GM23248 (cell line): ENCODE results near the gene KLHDC3. TPM values are rescaled to one million over a fixed set of nuclear protein-coding genes. Genes with fewer than 3 reads are reported as not detected.

Source experiments
- DNase-seq: peaks from one replicate; pipeline ENCODE4 v3.0.0-alpha.2; 2015
- H2AFZ ChIP-seq: fragments of 200-600 bp; sonication (generic); 2 replicates; pipeline ENCODE4 v1.6.1; 2016; ENCODE audit warnings: antibody characterized with exemption
- H3F3A ChIP-seq: fragments of 200-600 bp; sonication (generic); 2 replicates; pipeline ENCODE4 v1.6.1; 2016; ENCODE audit warnings: mild to moderate bottlenecking, antibody characterized with exemption, mixed run types; ENCODE audit not compliant: insufficient read depth
- H3K27ac ChIP-seq: fragments of 200-600 bp; sonication (generic); 2 replicates; pipeline ENCODE4 v1.5.1; 2016; ENCODE audit warnings: mild to moderate bottlenecking
- H3K27me3 ChIP-seq: fragments of 200-600 bp; sonication (generic); replicated peaks from 2 replicates; pipeline ENCODE4 v1.6.1; 2016; ENCODE audit warnings: mild to moderate bottlenecking; ENCODE audit not compliant: insufficient read depth
- H3K36me3 ChIP-seq: fragments of 200-600 bp; sonication (generic); 2 replicates; pipeline ENCODE4 v1.6.1; 2016; ENCODE audit warnings: low read depth, mild to moderate bottlenecking
- H3K4me1 ChIP-seq: fragments of 200-600 bp; sonication (generic); 2 replicates; pipeline ENCODE4 v1.6.1; 2016; ENCODE audit warnings: mild to moderate bottlenecking; ENCODE audit not compliant: insufficient read depth
- H3K4me2 ChIP-seq: fragments of 200-600 bp; sonication (generic); one replicate; pipeline ENCODE4 v1.6.1; 2016; ENCODE audit warnings: mild to moderate bottlenecking; ENCODE audit not compliant: unreplicated experiment
- H3K4me3 ChIP-seq: fragments of 200-600 bp; sonication (generic); 2 replicates; pipeline ENCODE4 v1.5.1; 2016; ENCODE audit warnings: mild to moderate bottlenecking
- H3K79me2 ChIP-seq: fragments of 200-600 bp; sonication (generic); 2 replicates; pipeline ENCODE4 v1.6.1; 2016; ENCODE audit warnings: mild to moderate bottlenecking; ENCODE audit not compliant: insufficient read depth
- H3K9ac ChIP-seq: fragments of 200-600 bp; sonication (generic); 2 replicates; pipeline ENCODE4 v1.6.1; 2016; ENCODE audit warnings: mild to moderate bottlenecking
- H3K9me2 ChIP-seq: fragments of 200-600 bp; sonication (generic); 2 replicates; pipeline ENCODE4 v1.6.1; 2016; ENCODE audit warnings: mixed run types, mild to moderate bottlenecking, moderate library complexity; ENCODE audit not compliant: insufficient read depth
- H3K9me3 ChIP-seq: fragments of 200-600 bp; sonication (generic); one replicate; pipeline ENCODE4 v1.6.1; 2017; ENCODE audit warnings: low read depth
- H4K20me1 ChIP-seq: fragments of 200-600 bp; sonication (generic); 2 replicates; pipeline ENCODE4 v1.6.0; 2016; ENCODE audit not compliant: insufficient read depth
- EZH2 ChIP-seq: fragments of 200-600 bp; sonication (generic); IDR thresholded peaks from 2 replicates; pipeline ENCODE4 v1.6.1; 2018; ENCODE audit warnings: antibody characterized with exemption, mild to moderate bottlenecking; ENCODE audit not compliant: insufficient read depth, poor library complexity, severe bottlenecking
- EZH2phosphoT487 ChIP-seq: fragments of 200-600 bp; sonication (generic); IDR thresholded peaks from 2 replicates; pipeline ENCODE4 v1.6.1; 2018; ENCODE audit warnings: antibody characterized with exemption, moderate library complexity, mild to moderate bottlenecking, low read depth; ENCODE audit not compliant: insufficient read depth
- WGBS, 2 experiments: methylation state at CpG; one replicate each; pipeline ENCODE4 v1.1.6; 2015 to 2017; ENCODE audit warnings: low lambda C conversion rate in 2 of 2, low coverage in 1 of 2; ENCODE audit errors: missing lambda C conversion rate in 2 of 2; 5-methylcytosine and 5-hydroxymethylcytosine counted together
- in situ Hi-C: fragments of 300-500 bp; cut with MboI; formaldehyde crosslinking; loops from 2 replicates; pipeline ENCODE4 v1.15.0; 2020
- polyA plus RNA-seq: library from polyadenylated mRNA; unstranded; fragments of >200 nt; fragmentation: Nextera tagmentation; extraction: Ambion mirVana; gene quantifications from 2 replicates; pipeline ENCODE4 v1.2.1, GENCODE V29; 2016
- total RNA-seq: library from RNA; depleted of rRNA; stranded (reverse); fragments of >200 nt; shearing (Covaris generic); gene quantifications from 2 replicates; pipeline ENCODE4 v1.2.3, GENCODE V29; 2014

KLHDC3 gene
- total and polyA plus RNA-seq, 2 experiments from 2014 or later, result 94.3 to 129 TPM

GRCh38 chr6:43012364-43012763 is 1.7 kb upstream of the KLHDC3 start:
- peaks cover 4% of the 10 kb centered on the region; the same call in 1 of the 2 replicates for H3K36me3 ChIP-seq

GRCh38 chr6:43013097-43013842 is 779 bp upstream of the KLHDC3 start:
- peak; percentile 57 for DNase-seq
- peak overlapping the region; percentile 90 for H2AFZ ChIP-seq
- H3K9ac ChIP-seq, result peak overlapping the region; percentile 88
- peak overlapping the region; percentile 94 for H3K4me2 ChIP-seq
- no peaks in the 10 kb centered on the region for H3K9me3 ChIP-seq
- no peaks in the 10 kb centered on the region for H3K27me3 ChIP-seq
- TF ChIP-seq EZH2 (no peak), EZH2phosphoT487 (no peak)
- peak overlapping the region; percentile 61 for H3K27ac ChIP-seq
- peaks cover 32% of the 10 kb centered on the region for H3K4me1 ChIP-seq
- 4 to 7% methylated on average over 8 to 25 of the region's 25 CpGs for WGBS, 2 experiments
- H3F3A ChIP-seq, result 0 out of 2 replicates have a peak, but pooled peaks cover 23% of the 10 kb centered on the region
- H4K20me1 ChIP-seq, result no peaks in the 10 kb centered on the region; the same call in 1 of the 2 replicates
- peak overlapping the region; percentile 90 for H3K4me3 ChIP-seq
- H3K36me3 ChIP-seq, result peaks cover 10% of the 10 kb centered on the region; the same call in 1 of the 2 replicates
- no peaks in the 10 kb centered on the region for H3K9me2 ChIP-seq
- H3K79me2 ChIP-seq, result peaks cover 73% of the 10 kb centered on the region
- in situ Hi-C loops, result no loop called here

More at GRCh38 chr6:43012364-43012763, 1.7 kb upstream of the KLHDC3 start:
- Histone ChIP-seq H3K9me2 (no peaks in the 10 kb centered on the region), H3K4me3 (peak overlapping the region; percentile 90), H3K4me2 (peak overlapping the region; percentile 94), H2AFZ (no peak overlapping the region), H3K27me3 (no peaks in the 10 kb centered on the region), H3K9ac (peak overlapping the region; percentile 88), H4K20me1 (no peaks in the 10 kb centered on the region; the same call in 1 of the 2 replicates), H3K4me1 (peaks cover 32% of the 10 kb centered on the region), H3F3A (0 out of 2 replicates have a peak, but pooled peaks cover 14% of the 10 kb centered on the region), H3K9me3 (no peaks in the 10 kb centered on the region), H3K79me2 (peaks cover 63% of the 10 kb centered on the region), H3K27ac (peak overlapping the region; percentile 61)
- 59 to 66% methylated on average over 6 of the region's 6 CpGs for WGBS, 2 experiments
- TF ChIP-seq EZH2 (no peak), EZH2phosphoT487 (no peak)
- no peak for DNase-seq
- in situ Hi-C loops, result no loop called here

- peak overlapping the region; percentile 90 for H3K4me3 ChIP-seq
- in situ Hi-C loops, result no loop called here
- H3K4me2 ChIP-seq, result peak overlapping the region; percentile 86
- peaks cover 22% of the 10 kb centered on the region; the same call in 1 of the 2 replicates for H3K36me3 ChIP-seq
- H4K20me1 ChIP-seq, result no peaks in the 10 kb centered on the region; the same call in 1 of the 2 replicates
- H3K9me2 ChIP-seq, result no peaks in the 10 kb centered on the region
- peak overlapping the region; percentile 76 for H3K27ac ChIP-seq
- no peaks in the 10 kb centered on the region for H3K27me3 ChIP-seq
- peak overlapping the region; percentile 97 for H3K9ac ChIP-seq
- DNase-seq, result peak; percentile 81
- H3K9me3 ChIP-seq, result no peaks in the 10 kb centered on the region
- peaks cover 34% of the 10 kb centered on the region for H3F3A ChIP-seq
- H2AFZ ChIP-seq, result peak overlapping the region; percentile 29; the same call in 1 of the 2 replicates
- TF ChIP-seq EZH2 (no peak), EZH2phosphoT487 (no peak)
- H3K79me2 ChIP-seq, result peaks cover 85% of the 10 kb centered on the region
- H3K4me1 ChIP-seq, result peaks cover 32% of the 10 kb centered on the region
- WGBS, 2 experiments, result 0% methylated on average over 6 to 7 of the region's 7 CpGs
These were observed 423 bp downstream of the KLHDC3 start for GRCh38 chr6:43014434-43014909.

- Histone ChIP-seq H3K9me3 (no peaks in the 10 kb centered on the region), H4K20me1 (no peaks in the 10 kb centered on the region; the same call in 1 of the 2 replicates), H3K36me3 (peaks cover 28% of the 10 kb centered on the region; the same call in 1 of the 2 replicates), H3K79me2 (peaks cover 86% of the 10 kb centered on the region), H3K27ac (no peak overlapping the region), H3K9ac (peak overlapping the region; percentile 58), H3K27me3 (no peaks in the 10 kb centered on the region), H3K9me2 (no peaks in the 10 kb centered on the region), H2AFZ (no peak overlapping the region), H3K4me2 (peak overlapping the region; percentile 25), H3F3A (peaks cover 42% of the 10 kb centered on the region), H3K4me1 (peaks cover 38% of the 10 kb centered on the region), H3K4me3 (peak overlapping the region; percentile 9; the same call in 1 of the 2 replicates)
- 63 to 64% methylated on average over 7 of the region's 7 CpGs for WGBS, 2 experiments
- no peak for DNase-seq
- TF ChIP-seq EZH2phosphoT487, result no peak
- no peak for TF ChIP-seq EZH2
- in situ Hi-C loops, result no loop called here
These were observed 2.3 kb downstream of the KLHDC3 start for GRCh38 chr6:43016176-43016942.
